K562 (cell line): ENCODE results near the gene SPRR3. TPM values are rescaled to one million over a fixed set of nuclear protein-coding genes. Genes with fewer than 3 reads are reported as not detected.

Source experiments
- ATF1 ChIP-seq, 2 experiments: fragments of 450-650 bp in 1 of 2; IDR thresholded peaks; 2 replicates each; pipeline ENCODE4 v1.6.1; 2016; ENCODE audit warnings: missing compliant biosample characterization in 1 of 2, missing genetic modification characterization in 1 of 2
- CREB3 ChIP-seq: fragments of 450-650 bp; conservative IDR thresholded peaks from 2 replicates; pipeline ENCODE4 v1.6.1; 2016; ENCODE audit warnings: missing genetic modification characterization, low read depth, mild to moderate bottlenecking, missing compliant biosample characterization, moderate library complexity
- MAFG ChIP-seq: fragments of 450-650 bp; conservative IDR thresholded peaks from 2 replicates; pipeline ENCODE4 v1.6.1; 2016; ENCODE audit warnings: missing genetic modification characterization, missing compliant biosample characterization
- POU5F1 ChIP-seq: fragments of 150-350 bp; IDR thresholded peaks from 2 replicates; pipeline ENCODE4 v1.6.1; 2014; ENCODE audit warnings: borderline replicate concordance, low read length, low read depth, mild to moderate bottlenecking; ENCODE audit not compliant: partially characterized antibody
- STAT5A ChIP-seq: IDR thresholded peaks from 2 replicates; pipeline ENCODE4 v1.6.1; 2012; ENCODE audit warnings: low read length, inconsistent platforms, borderline replicate concordance
- ZFX ChIP-seq: sonication (generic); formaldehyde crosslinking; IDR thresholded peaks from 2 replicates; pipeline ENCODE4 v1.8.0; 2022; ENCODE audit warnings: mild to moderate bottlenecking, missing genetic modification reagents, moderate library complexity
- ZNF277 ChIP-seq: fragments of 250-450 bp; sonication (Bioruptor Pico); IDR thresholded peaks from 2 replicates; pipeline ENCODE4 v1.8.0; 2022; ENCODE audit warnings: inconsistent platforms, mild to moderate bottlenecking, moderate library complexity, borderline replicate concordance
- ZNF318 ChIP-seq, 2 experiments: fragments of 450-650 bp; IDR thresholded peaks; 2 replicates each; pipeline ENCODE4 v1.6.1; 2016; ENCODE audit warnings: mild to moderate bottlenecking in 2 of 2, borderline replicate concordance in 1 of 2, low read depth in 1 of 2, moderate library complexity in 1 of 2
- polyA plus RNA-seq, 8 experiments: library from polyadenylated mRNA; depleted of rRNA in 4 of 8; stranded (reverse) in 5 of 8; unstranded in 3 of 8; fragments of >200 nt; fragmentation: Nextera tagmentation in 2 of 8; fragmentation: Illumina TruSeq in 1 of 8; extraction: Ambion mirVana in 2 of 8; extraction: Trizol in 1 of 8; gene quantifications; 2 replicates each; pipeline versions ENCODE4 v1.2.1 to v1.2.3, GENCODE V29; 2011 to 2014; ENCODE audit warnings: inconsistent platforms in 1 of 8, missing spikeins in 1 of 8
- total RNA-seq, 7 experiments: library from RNA; depleted of rRNA in 6 of 7; stranded (reverse); fragments of >200 nt in 6 of 7; fragmentation: Illumina TruSeq in 2 of 7; extraction: Trizol in 2 of 7; gene quantifications; 2 replicates each; pipeline versions ENCODE4 v1.2.1 to v1.2.3, GENCODE V29; 2011 to 2021; ENCODE audit warnings: low replicate concordance in 1 of 7

SPRR3 gene
- total and polyA plus RNA-seq, 9 of the 15 experiments (the other 6 are each of a cell fraction or from before 2014, with no cell fraction given), result not detected

- 0 out of 4 replicates have a peak, but pooled peaks of 1 of the 2 experiments have one; percentile 30 for TF ChIP-seq ZNF318 (IDR thresholded peaks at IDR 0.05; ENCODE audit: borderline replicate concordance in 1 of 2, low read depth in 1 of 2)
- TF ChIP-seq MAFG (tag), result no peak
- no peak for TF ChIP-seq ZFX (CRISPR knock-in tag)
- no peak for TF ChIP-seq ATF1 (CRISPR knock-in tag; IDR thresholded peaks at IDR 0.05)
- no peak for TF ChIP-seq ATF1 (tag; IDR thresholded peaks at IDR 0.05)
- TF ChIP-seq CREB3 (tag), result no peak
- TF ChIP-seq POU5F1, result no peak
- TF ChIP-seq STAT5A, result no peak
- TF ChIP-seq ZNF277 (CRISPR knock-in tag), result no peak
Measured at GRCh38 chr1:153040950-153041631, 39.5 kb downstream of the SPRR3 start, which contains the start of gene SPRR2D (continued).
